ENCODE data around the gene HMGN4. TPM values are rescaled to one million over a fixed set of nuclear protein-coding genes. Genes with fewer than 3 reads are reported as not detected.

HMGN4 gene
- total and polyA plus RNA-seq, 2 of the 8 experiments (the other 6 are each of a cell fraction or from before 2014, with no cell fraction given) = 23.4 to 66.4 TPM

- Histone ChIP-seq H3K23ac (ENCODE audit: insufficient read length) (no peak overlapping the region), H4K5ac (ENCODE audit: insufficient read length, low read depth, low read length) (no peak overlapping the region), H3K4ac (replicated peaks; ENCODE audit: insufficient read length, low read depth, low read length) (no peak overlapping the region), H2BK20ac (ENCODE audit: low read length) (no peak overlapping the region), H2BK15ac (ENCODE audit: low read length) (no peak overlapping the region), H3K27me3 (replicated peaks in 1 of 4; ENCODE audit: control insufficient read depth in 3 of 4, extremely low read depth in 1 of 4, insufficient read depth in 3 of 4, low read length in 3 of 4) (peaks cover 13 to 30% (median 26%) of the 10 kb centered on the region in 4 experiments), H2BK5ac (ENCODE audit: low read depth, low read length) (no peak overlapping the region), H3K23me2 (ENCODE audit: low read depth, low read length) (no peaks in the 10 kb centered on the region; the same call in 1 of the 2 replicates), H3K14ac (ENCODE audit: insufficient read length) (no peak overlapping the region), H3K27ac (ENCODE audit: low read depth, low read length) (no peak overlapping the region), H2BK12ac (ENCODE audit: low read depth, low read length) (no peak overlapping the region), H3K4me3 (ENCODE audit: extremely low read depth in 1 of 4, insufficient read depth in 2 of 4, low read depth in 3 of 4, low read length in 4 of 4) (peak overlapping the region; percentile 33 to 56 (median 42)), H3K4me1 (replicated peaks in 1 of 4; ENCODE audit: control insufficient read depth in 3 of 4, insufficient read depth in 4 of 4, low read length in 3 of 4) (peaks cover 0 to 5% (median under 1%) of the 10 kb centered on the region in 4 experiments; a peak in 1 of 7 replicates), H3K79me2 (ENCODE audit: control insufficient read depth in 1 of 2, insufficient read depth in 2 of 2, low read length in 2 of 2) (no peaks in the 10 kb centered on the region), H3K4me2 (ENCODE audit: insufficient read depth in 1 of 2, low read depth in 2 of 2, low read length in 2 of 2) (peak overlapping the region; percentile 80 to 86), H3K9me3 (ENCODE audit: insufficient read depth in 2 of 2, low read depth in 1 of 2, low read length in 1 of 2) (no peaks in the 10 kb centered on the region), H3K79me1 (ENCODE audit: low read depth, low read length) (no peaks in the 10 kb centered on the region), H2BK120ac (replicated peaks; ENCODE audit: low read depth, low read length) (no peak overlapping the region), H4K20me1 (replicated peaks in 1 of 2; ENCODE audit: control insufficient read depth in 1 of 2, insufficient read depth in 2 of 2, low read length in 2 of 2) (no peaks in the 10 kb centered on the region), H4K8ac (ENCODE audit: extremely low read depth, insufficient read depth, low read length) (no peak overlapping the region), H3K36me3 (ENCODE audit: control insufficient read depth in 2 of 4, insufficient read depth in 4 of 4, low read length in 3 of 4) (no peaks in the 10 kb centered on the region), H3K9ac (replicated peaks in 1 of 4; ENCODE audit: extremely low read depth in 1 of 4, low read depth in 3 of 4, low read length in 3 of 4) (no peak overlapping the region), H3K18ac (ENCODE audit: extremely low read depth, low read length) (peak overlapping the region; percentile 65), H2AK5ac (ENCODE audit: low read depth, low read length) (no peak overlapping the region), H2AFZ (ENCODE audit: low read length) (peak overlapping the region; percentile 71), H4K91ac (replicated peaks; ENCODE audit: insufficient read length, low read length) (no peak overlapping the region), H3K56ac (replicated peaks; ENCODE audit: insufficient read length, low read depth, low read length) (no peak overlapping the region)
- DNase-seq (ENCODE audit: low read depth in 1 of 2, low spot score in 2 of 2) = peak; percentile 7 to 72
- no peak for FAIRE-seq
- WGBS, 2 experiments (ENCODE audit: extremely low coverage in 1 of 2, insufficient coverage in 1 of 2, insufficient read length in 1 of 2, insufficient replicate concordance in 2 of 2, low coverage in 1 of 2, low lambda C conversion rate in 2 of 2, missing lambda C conversion rate in 1 of 2) = 10% methylated on average over 49 of the region's 49 CpGs; no CpG with 5 or more reads in 1 of the 2 experiments
- CTCF ChIA-PET (ENCODE audit: partially characterized antibody) = interaction anchor here (0.9 to 1.7 kb wide), 6 partner anchors 9 to 160 kb away, joined by 3 to 5 read pairs (median 3); no protein-coding TSS in a partner anchor
- POLR2A ChIA-PET (ENCODE audit: partially characterized antibody) = interaction anchor here (0.5 to 2.1 kb wide), 6 partner anchors 20 to 284 kb away, joined by 3 to 9 read pairs (median 3); partner anchors contain the start of gene HMGN4
- peak; percentile 66; the same call in 1 of the 2 replicates for TF ChIP-seq RBBP5 (IDR thresholded peaks at IDR 0.05; ENCODE audit: borderline replicate concordance, low read depth, low read length)
- peak; percentile 76 for TF ChIP-seq CREB1 (IDR thresholded peaks at IDR 0.05)
- TF ChIP-seq SRF (IDR thresholded peaks at IDR 0.05; ENCODE audit: low read depth, low read length) = no peak
- TF ChIP-seq E2F6 (IDR thresholded peaks at IDR 0.05) = peak; percentile 98
- peak; percentile 89 for TF ChIP-seq SUZ12 (IDR thresholded peaks at IDR 0.05; ENCODE audit: low read length)
- TF ChIP-seq GTF2F1 (IDR thresholded peaks at IDR 0.05; ENCODE audit: borderline replicate concordance, low read depth, low read length) = no peak
- 0 out of 4 replicates have a peak, but pooled peaks of 1 of the 2 experiments have one; percentile 34 for TF ChIP-seq HDAC2 (IDR thresholded peaks at IDR 0.05; ENCODE audit: borderline replicate concordance in 1 of 2, low read depth in 2 of 2, low read length in 2 of 2)
- peak; percentile 69 for TF ChIP-seq RNF2 (IDR thresholded peaks at IDR 0.05; ENCODE audit: borderline replicate concordance, low read depth, low read length, missing control alignments, poor library complexity, severe bottlenecking)
- TF ChIP-seq KDM5A (IDR thresholded peaks at IDR 0.05; ENCODE audit: low read length) = no peak
- TF ChIP-seq, protein P1, sequence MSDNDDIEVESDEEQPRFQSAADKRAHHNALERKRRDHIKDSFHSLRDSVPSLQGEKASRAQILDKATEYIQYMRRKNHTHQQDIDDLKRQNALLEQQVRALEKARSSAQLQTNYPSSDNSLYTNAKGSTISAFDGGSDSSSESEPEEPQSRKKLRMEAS (IDR thresholded peaks at IDR 0.05) = peak; percentile 99
- peak; percentile 96 for TF ChIP-seq KDM4A (IDR thresholded peaks at IDR 0.05; ENCODE audit: low read depth, low read length, severe bottlenecking)
These were observed 36.6 kb upstream of the HMGN4 start for GRCh38 chr6:26501482-26501986.
